GM21825 (cell line): Measurements from ENCODE around the gene KCNIP2.
A peak's percentile ranks its signal among the peaks of the same experiment; 100 is the strongest.

Experiments used
- ATAC-seq: cut with Tn5 transposase; IDR thresholded peaks from one replicate; pipeline ENCODE4 v1.9.1; 2021; ENCODE audit warnings: mild to moderate bottlenecking, moderate library complexity; ENCODE audit not compliant: unreplicated experiment

The KCNIP2 gene

GRCh38 chr10:101785801-101786200, 57.8 kb downstream of the KCNIP2 start:
- no peak for ATAC-seq

GRCh38 chr10:101784558-101784957, 59.0 kb downstream of the KCNIP2 start:
- no peak for ATAC-seq

GRCh38 chr10:101783736-101784118, 59.9 kb downstream of the KCNIP2 start:
- ATAC-seq: no peak

- peak; percentile 54 for ATAC-seq
These were observed 60.5 kb downstream of the KCNIP2 start, which contains the start of gene NPM3 for GRCh38 chr10:101782811-101783735. Gene NPM3, minus strand, starts transcription at chr10:101783446. Its CDS starts 56 bp downstream, at chr10:101783390.

- no peak for ATAC-seq
These were observed 61.4 kb downstream of the KCNIP2 start for GRCh38 chr10:101781984-101782810.

- no peak for ATAC-seq
These were observed 62.0 kb downstream of the KCNIP2 start for GRCh38 chr10:101781655-101781983.

GRCh38 chr10:101780818-101781654, 62.6 kb downstream of the KCNIP2 start:
- ATAC-seq: no peak

- no peak for ATAC-seq
These were observed 63.3 kb downstream of the KCNIP2 start for GRCh38 chr10:101780187-101780817.

GRCh38 chr10:101779544-101780186, 63.9 kb downstream of the KCNIP2 start:
- ATAC-seq: peak; percentile 40

GRCh38 chr10:101778781-101779543, 64.6 kb downstream of the KCNIP2 start:
- no peak for ATAC-seq

GRCh38 chr10:101778151-101778780, 65.3 kb downstream of the KCNIP2 start:
- ATAC-seq: no peak

- no peak for ATAC-seq
These were observed 65.9 kb downstream of the KCNIP2 start for GRCh38 chr10:101777619-101778145.

DNA sequence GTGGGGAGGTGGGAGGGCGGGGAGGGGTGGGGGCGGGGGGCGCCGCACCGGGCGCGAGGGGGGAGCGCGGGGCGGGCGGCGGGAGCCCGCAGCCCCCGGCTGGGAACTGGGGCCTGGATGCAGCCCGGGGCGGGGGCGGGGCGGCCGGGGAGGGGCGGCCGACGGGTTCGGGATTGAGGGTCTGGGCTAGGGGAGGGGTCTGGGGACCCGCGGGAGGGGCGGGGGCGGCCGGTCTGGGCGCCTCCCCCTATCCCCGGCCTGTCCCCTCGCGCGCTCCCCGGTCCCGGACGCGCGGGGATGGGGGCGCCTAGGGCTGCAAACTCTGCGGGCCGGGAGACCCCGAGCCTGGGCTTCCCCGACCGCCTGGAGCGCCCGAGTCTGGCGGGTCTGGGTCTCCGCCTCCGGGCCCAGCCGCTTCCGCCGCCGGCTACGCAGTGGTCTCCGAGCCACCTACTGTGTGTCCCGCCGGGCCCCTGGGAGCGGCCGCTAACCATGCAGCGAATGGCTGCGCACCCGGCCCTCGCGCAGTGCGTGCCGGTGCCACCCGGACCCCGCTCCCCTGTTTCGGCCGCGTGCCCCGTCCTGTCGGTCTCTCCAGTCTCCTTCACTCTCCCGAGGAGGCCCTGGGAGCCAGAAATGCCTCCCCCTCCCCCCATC, 67.3 kb downstream of the KCNIP2 start:
- ATAC-seq: no peak
